Liver (tissue), 9 donors: ENCODE measurements around the gene MYO10. TPM values are rescaled to one million over a fixed set of nuclear protein-coding genes. Genes with fewer than 3 reads are reported as not detected.

Source experiments
- DNase-seq: peaks from one replicate; pipeline ENCODE4 v3.0.0-alpha.2; 2017; ENCODE audit warnings: low spot score
- H3K27ac ChIP-seq, 2 donors: one replicate each; pipeline ENCODE4 v1.7.0; 2013; ENCODE audit warnings: inconsistent platforms in 2 of 2, low read length in 2 of 2, control low read depth in 1 of 2, low read depth in 1 of 2, mild to moderate bottlenecking in 1 of 2
- H3K27me3 ChIP-seq, 4 donors: one replicate each; pipeline versions ENCODE4 v1.6.1 to v1.7.0; 2013; ENCODE audit warnings: low read length in 3 of 4, inconsistent platforms in 1 of 4, mild to moderate bottlenecking in 1 of 4, moderate library complexity in 1 of 4; ENCODE audit not compliant: control insufficient read depth in 4 of 4, insufficient read depth in 4 of 4
- H3K36me3 ChIP-seq, 4 donors: one replicate each; pipeline versions ENCODE4 v1.6.1 to v1.7.0; 2013; ENCODE audit warnings: low read length in 3 of 4, mild to moderate bottlenecking in 3 of 4, low read depth in 1 of 4, moderate library complexity in 1 of 4; ENCODE audit not compliant: control insufficient read depth in 4 of 4, insufficient read depth in 3 of 4
- H3K4me1 ChIP-seq, 4 donors: one replicate each; pipeline versions ENCODE4 v1.6.1 to v1.7.0; 2013; ENCODE audit warnings: low read length in 3 of 4, mild to moderate bottlenecking in 3 of 4, moderate library complexity in 1 of 4; ENCODE audit not compliant: control insufficient read depth in 4 of 4, insufficient read depth in 4 of 4
- H3K4me3 ChIP-seq, 3 donors: one replicate each; pipeline versions ENCODE4 v1.6.1 to v1.7.0; 2013; ENCODE audit warnings: low read length in 3 of 3, control low read depth in 1 of 3, low read depth in 1 of 3, mild to moderate bottlenecking in 1 of 3
- H3K9ac ChIP-seq, 2 donors: one replicate each; pipeline ENCODE4 v1.7.0; 2013; ENCODE audit warnings: low read length in 2 of 2, mild to moderate bottlenecking in 2 of 2, moderate library complexity in 2 of 2, control low read depth in 1 of 2, low read depth in 1 of 2
- H3K9me3 ChIP-seq, 4 donors: one replicate each; pipeline versions ENCODE4 v1.6.1 to v1.7.0; 2013; ENCODE audit warnings: low read length in 3 of 4; ENCODE audit not compliant: control insufficient read depth in 4 of 4
- EGR1 ChIP-seq, 2 donors: IDR thresholded peaks; 2 replicates each; pipeline ENCODE4 v1.6.1; 2016 to 2018; ENCODE audit warnings: antibody characterized with exemption in 2 of 2, low read depth in 2 of 2
- FOXA1 ChIP-seq: IDR thresholded peaks from 2 replicates; pipeline ENCODE4 v1.6.1; 2016; ENCODE audit warnings: antibody characterized with exemption
- FOXA2 ChIP-seq: IDR thresholded peaks from 2 replicates; pipeline ENCODE4 v1.6.1; 2016; ENCODE audit warnings: antibody characterized with exemption
- GABPA ChIP-seq, 2 donors: IDR thresholded peaks in 1 of 2; conservative IDR thresholded peaks in 1 of 2; 2 replicates each; pipeline ENCODE4 v1.6.1; 2016; ENCODE audit warnings: antibody characterized with exemption in 2 of 2, mild to moderate bottlenecking in 1 of 2, moderate library complexity in 1 of 2
- HNF4A ChIP-seq, 2 donors: conservative IDR thresholded peaks; 2 replicates each; pipeline ENCODE4 v1.6.1; 2016; ENCODE audit warnings: antibody characterized with exemption in 2 of 2, mild to moderate bottlenecking in 2 of 2
- HNF4G ChIP-seq: IDR thresholded peaks from 2 replicates; pipeline ENCODE4 v1.6.1; 2016; ENCODE audit warnings: antibody characterized with exemption
- JUND ChIP-seq, 2 donors: IDR thresholded peaks; 2 replicates each; pipeline ENCODE4 v1.6.1; 2016; ENCODE audit warnings: antibody characterized with exemption in 2 of 2
- NR2F2 ChIP-seq: IDR thresholded peaks from 2 replicates; pipeline ENCODE4 v1.6.1; 2016; ENCODE audit warnings: antibody characterized with exemption
- RAD21 ChIP-seq, 2 donors: IDR thresholded peaks; 2 replicates each; pipeline ENCODE4 v1.6.1; 2016; ENCODE audit warnings: antibody characterized with exemption in 2 of 2, mild to moderate bottlenecking in 2 of 2
- RXRA ChIP-seq, 2 donors: IDR thresholded peaks; 2 replicates each; pipeline ENCODE4 v1.6.1; 2017 to 2018; ENCODE audit warnings: antibody characterized with exemption in 2 of 2, mild to moderate bottlenecking in 1 of 2
- SP1 ChIP-seq: IDR thresholded peaks from 2 replicates; pipeline ENCODE4 v1.6.1; 2018; ENCODE audit warnings: antibody characterized with exemption, mild to moderate bottlenecking
- TAF1 ChIP-seq: conservative IDR thresholded peaks from 2 replicates; pipeline ENCODE4 v1.6.1; 2016; ENCODE audit warnings: antibody characterized with exemption, mild to moderate bottlenecking
- YY1 ChIP-seq: IDR thresholded peaks from 2 replicates; pipeline ENCODE4 v1.6.1; 2016; ENCODE audit warnings: antibody characterized with exemption, mild to moderate bottlenecking
- WGBS: extraction: QIAGEN DNeasy Blood & Tissue Kit; methylation state at CpG from one replicate; pipeline ENCODE4 v1.1.7; 2013; 5-methylcytosine and 5-hydroxymethylcytosine counted together
- polyA plus RNA-seq, 2 donors: library from polyadenylated mRNA; stranded (reverse) in 1 of 2; unstranded in 1 of 2; fragments of 200-250 nt in 1 of 2; fragments of >200 nt in 1 of 2; fragmentation: Nextera tagmentation in 1 of 2; extraction: Ambion mirVana in 1 of 2; gene quantifications; one replicate each; pipeline versions ENCODE4 v1.2.1 to v1.2.3, GENCODE V29; 2013 to 2015
- total RNA-seq, 2 donors: library from RNA; depleted of rRNA; stranded (reverse); fragments of >200 nt; gene quantifications; one replicate each; pipeline ENCODE4 v1.2.3, GENCODE V29; 2014
- TF ChIP-seq, protein P1 (sequence below): IDR thresholded peaks from 2 replicates; pipeline ENCODE4 v1.6.1; 2016; ENCODE audit warnings: antibody characterized with exemption, mild to moderate bottlenecking
- TF ChIP-seq, protein P2 (sequence below): IDR thresholded peaks from 2 replicates; pipeline ENCODE4 v1.6.1; 2016; ENCODE audit warnings: antibody characterized with exemption
- TF ChIP-seq, protein P3 (sequence below): IDR thresholded peaks from 2 replicates; pipeline ENCODE4 v1.6.1; 2016; ENCODE audit warnings: antibody characterized with exemption
- TF ChIP-seq, protein P4 (sequence below): fragments of 150-350 bp; IDR thresholded peaks from 2 replicates; pipeline ENCODE4 v1.5.1; 2017; ENCODE audit warnings: improper control_type of control experiment, low read depth, low read length; ENCODE audit not compliant: missing input control
- TF ChIP-seq, protein P5 (sequence below): IDR thresholded peaks from 2 replicates; pipeline ENCODE4 v1.6.1; 2016; ENCODE audit warnings: antibody characterized with exemption
- donor health status: healthy.
- donor health status: healthy.
- donor health status: healthy.
- donor health status: healthy.
- donor health status: healthy.

The MYO10 gene
- total and polyA plus RNA-seq, 4 donors, result 4.3 to 15.3 (median 7.1) TPM

DNA sequence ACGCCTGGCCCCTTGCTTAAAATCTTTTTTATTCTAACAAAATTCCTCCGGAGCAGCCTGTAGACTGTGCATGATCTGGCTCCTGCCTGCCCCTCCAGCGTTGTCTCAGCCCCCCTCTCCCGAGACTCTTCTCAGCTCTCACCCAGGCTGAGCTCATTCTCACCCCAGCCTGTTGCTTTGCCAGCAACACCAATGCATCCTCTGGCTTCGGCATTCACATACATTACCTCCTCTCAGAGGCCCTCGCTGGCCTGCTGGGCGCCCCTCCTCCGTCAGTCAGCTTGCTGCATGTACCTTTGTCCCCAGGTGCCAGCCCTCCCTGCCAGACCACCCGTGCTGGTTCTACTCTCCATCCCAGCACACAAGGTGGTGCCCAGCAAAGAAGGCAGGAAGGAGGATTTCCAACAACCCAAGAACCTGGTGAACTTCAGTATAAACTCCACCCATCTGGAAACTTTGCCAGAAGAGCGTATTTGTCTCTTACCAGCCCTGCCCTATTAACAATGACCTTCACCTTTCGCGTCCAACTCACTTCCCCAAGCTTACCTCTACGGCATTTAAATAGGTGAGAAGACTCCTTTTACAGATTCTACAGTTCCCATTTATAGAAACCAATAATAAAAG lies 35.0 kb downstream of the MYO10 start:
- Histone ChIP-seq H3K27me3 (no peaks in the 10 kb centered on the region), H3K9me3 (no peaks in the 10 kb centered on the region), H3K4me1 (peaks cover 0 to 3% (median 0%) of the 10 kb centered on the region in 4 donors), H3K9ac (no peak overlapping the region), H3K4me3 (no peak overlapping the region), H3K36me3 (no peaks in the 10 kb centered on the region), H3K27ac (no peak overlapping the region)
- no peak for DNase-seq
- TF ChIP-seq RAD21 (IDR thresholded peaks at IDR 0.05) (no peak), EGR1 (IDR thresholded peaks at IDR 0.05; ENCODE audit: low read depth in 2 of 2) (no peak), YY1 (no peak), NR2F2 (no peak), TAF1 (no peak), JUND (IDR thresholded peaks at IDR 0.05) (no peak), HNF4G (no peak), SP1 (no peak), GABPA (IDR thresholded peaks at IDR 0.05 in 1 of 2, conservative IDR thresholded peaks at IDR 0.05 in 1 of 2) (no peak), RXRA (IDR thresholded peaks at IDR 0.05) (no peak), FOXA2 (no peak), FOXA1 (no peak), HNF4A (conservative IDR thresholded peaks at IDR 0.05) (no peak)
- TF ChIP-seq, protein P1, sequence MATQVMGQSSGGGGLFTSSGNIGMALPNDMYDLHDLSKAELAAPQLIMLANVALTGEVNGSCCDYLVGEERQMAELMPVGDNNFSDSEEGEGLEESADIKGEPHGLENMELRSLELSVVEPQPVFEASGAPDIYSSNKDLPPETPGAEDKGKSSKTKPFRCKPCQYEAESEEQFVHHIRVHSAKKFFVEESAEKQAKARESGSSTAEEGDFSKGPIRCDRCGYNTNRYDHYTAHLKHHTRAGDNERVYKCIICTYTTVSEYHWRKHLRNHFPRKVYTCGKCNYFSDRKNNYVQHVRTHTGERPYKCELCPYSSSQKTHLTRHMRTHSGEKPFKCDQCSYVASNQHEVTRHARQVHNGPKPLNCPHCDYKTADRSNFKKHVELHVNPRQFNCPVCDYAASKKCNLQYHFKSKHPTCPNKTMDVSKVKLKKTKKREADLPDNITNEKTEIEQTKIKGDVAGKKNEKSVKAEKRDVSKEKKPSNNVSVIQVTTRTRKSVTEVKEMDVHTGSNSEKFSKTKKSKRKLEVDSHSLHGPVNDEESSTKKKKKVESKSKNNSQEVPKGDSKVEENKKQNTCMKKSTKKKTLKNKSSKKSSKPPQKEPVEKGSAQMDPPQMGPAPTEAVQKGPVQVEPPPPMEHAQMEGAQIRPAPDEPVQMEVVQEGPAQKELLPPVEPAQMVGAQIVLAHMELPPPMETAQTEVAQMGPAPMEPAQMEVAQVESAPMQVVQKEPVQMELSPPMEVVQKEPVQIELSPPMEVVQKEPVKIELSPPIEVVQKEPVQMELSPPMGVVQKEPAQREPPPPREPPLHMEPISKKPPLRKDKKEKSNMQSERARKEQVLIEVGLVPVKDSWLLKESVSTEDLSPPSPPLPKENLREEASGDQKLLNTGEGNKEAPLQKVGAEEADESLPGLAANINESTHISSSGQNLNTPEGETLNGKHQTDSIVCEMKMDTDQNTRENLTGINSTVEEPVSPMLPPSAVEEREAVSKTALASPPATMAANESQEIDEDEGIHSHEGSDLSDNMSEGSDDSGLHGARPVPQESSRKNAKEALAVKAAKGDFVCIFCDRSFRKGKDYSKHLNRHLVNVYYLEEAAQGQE, result no peak
- TF ChIP-seq, protein P2, sequence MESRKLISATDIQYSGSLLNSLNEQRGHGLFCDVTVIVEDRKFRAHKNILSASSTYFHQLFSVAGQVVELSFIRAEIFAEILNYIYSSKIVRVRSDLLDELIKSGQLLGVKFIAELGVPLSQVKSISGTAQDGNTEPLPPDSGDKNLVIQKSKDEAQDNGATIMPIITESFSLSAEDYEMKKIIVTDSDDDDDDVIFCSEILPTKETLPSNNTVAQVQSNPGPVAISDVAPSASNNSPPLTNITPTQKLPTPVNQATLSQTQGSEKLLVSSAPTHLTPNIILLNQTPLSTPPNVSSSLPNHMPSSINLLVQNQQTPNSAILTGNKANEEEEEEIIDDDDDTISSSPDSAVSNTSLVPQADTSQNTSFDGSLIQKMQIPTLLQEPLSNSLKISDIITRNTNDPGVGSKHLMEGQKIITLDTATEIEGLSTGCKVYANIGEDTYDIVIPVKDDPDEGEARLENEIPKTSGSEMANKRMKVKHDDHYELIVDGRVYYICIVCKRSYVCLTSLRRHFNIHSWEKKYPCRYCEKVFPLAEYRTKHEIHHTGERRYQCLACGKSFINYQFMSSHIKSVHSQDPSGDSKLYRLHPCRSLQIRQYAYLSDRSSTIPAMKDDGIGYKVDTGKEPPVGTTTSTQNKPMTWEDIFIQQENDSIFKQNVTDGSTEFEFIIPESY, result no peak
- TF ChIP-seq, protein P3, sequence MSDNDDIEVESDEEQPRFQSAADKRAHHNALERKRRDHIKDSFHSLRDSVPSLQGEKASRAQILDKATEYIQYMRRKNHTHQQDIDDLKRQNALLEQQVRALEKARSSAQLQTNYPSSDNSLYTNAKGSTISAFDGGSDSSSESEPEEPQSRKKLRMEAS, result no peak
- TF ChIP-seq, protein P4, sequence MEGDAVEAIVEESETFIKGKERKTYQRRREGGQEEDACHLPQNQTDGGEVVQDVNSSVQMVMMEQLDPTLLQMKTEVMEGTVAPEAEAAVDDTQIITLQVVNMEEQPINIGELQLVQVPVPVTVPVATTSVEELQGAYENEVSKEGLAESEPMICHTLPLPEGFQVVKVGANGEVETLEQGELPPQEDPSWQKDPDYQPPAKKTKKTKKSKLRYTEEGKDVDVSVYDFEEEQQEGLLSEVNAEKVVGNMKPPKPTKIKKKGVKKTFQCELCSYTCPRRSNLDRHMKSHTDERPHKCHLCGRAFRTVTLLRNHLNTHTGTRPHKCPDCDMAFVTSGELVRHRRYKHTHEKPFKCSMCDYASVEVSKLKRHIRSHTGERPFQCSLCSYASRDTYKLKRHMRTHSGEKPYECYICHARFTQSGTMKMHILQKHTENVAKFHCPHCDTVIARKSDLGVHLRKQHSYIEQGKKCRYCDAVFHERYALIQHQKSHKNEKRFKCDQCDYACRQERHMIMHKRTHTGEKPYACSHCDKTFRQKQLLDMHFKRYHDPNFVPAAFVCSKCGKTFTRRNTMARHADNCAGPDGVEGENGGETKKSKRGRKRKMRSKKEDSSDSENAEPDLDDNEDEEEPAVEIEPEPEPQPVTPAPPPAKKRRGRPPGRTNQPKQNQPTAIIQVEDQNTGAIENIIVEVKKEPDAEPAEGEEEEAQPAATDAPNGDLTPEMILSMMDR, result no peak
- TF ChIP-seq, protein P5, sequence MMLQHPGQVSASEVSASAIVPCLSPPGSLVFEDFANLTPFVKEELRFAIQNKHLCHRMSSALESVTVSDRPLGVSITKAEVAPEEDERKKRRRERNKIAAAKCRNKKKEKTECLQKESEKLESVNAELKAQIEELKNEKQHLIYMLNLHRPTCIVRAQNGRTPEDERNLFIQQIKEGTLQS, result no peak
- WGBS, result 64% methylated on average over 13 of the region's 13 CpGs
